ENCODE data around the gene HPCAL1. TPM values are rescaled to one million over a fixed set of nuclear protein-coding genes. Genes with fewer than 3 reads are reported as not detected.
A peak's percentile ranks its signal among the peaks of the same experiment; 100 is the strongest.

Gene HPCAL1
- total and polyA plus RNA-seq, 8 donors: 22.1 to 32.7 (median 26.4) TPM

GRCh38 chr2:10266133-10266620 is 36.5 kb upstream of the HPCAL1 start:
- Histone ChIP-seq H3K4me3 (no peak overlapping the region), H3K27ac (no peak overlapping the region), H3K27me3 (no peaks in the 10 kb centered on the region), H3K9me3 (no peaks in the 10 kb centered on the region), H3K36me3 (no peaks in the 10 kb centered on the region), H3K4me1 (peaks cover 5 to 11% (median 5%) of the 10 kb centered on the region in 3 donors)
- FAIRE-seq: no peak
- ATAC-seq: no peak
- no peak for TF ChIP-seq CTCF (IDR thresholded peaks at IDR 0.05)
- intact Hi-C loops (cut with DNase I): no loop called here
- 87% methylated on average over 10 of the region's 10 CpGs for WGBS, 2 donors
- DNase-seq: peak in 2 of 6 donors; percentile 9 to 26

- Histone ChIP-seq H3K27me3 (no peaks in the 10 kb centered on the region), H3K9me3 (no peaks in the 10 kb centered on the region), H3K4me3 (no peak overlapping the region), H3K36me3 (no peaks in the 10 kb centered on the region), H3K4me1 (peaks cover 5 to 16% (median 13%) of the 10 kb centered on the region in 3 donors), H3K27ac (peak overlapping the region in 3 of 4 donors; percentile 6 to 59 (median 39))
- peak in 2 of 6 donors; percentile 32 to 34 for DNase-seq
- ATAC-seq: no peak
- TF ChIP-seq CTCF (IDR thresholded peaks at IDR 0.05): no peak
- intact Hi-C loops (cut with DNase I): no loop called here
- no peak for FAIRE-seq
- 93 to 95% methylated on average over 6 of the region's 6 CpGs for WGBS, 2 donors
These were observed 35.7 kb upstream of the HPCAL1 start for GRCh38 chr2:10267036-10267435.

GRCh38 chr2:10267551-10268465 is 34.9 kb upstream of the HPCAL1 start:
- no peak for TF ChIP-seq CTCF (IDR thresholded peaks at IDR 0.05)
- H3K27me3 ChIP-seq: no peaks in the 10 kb centered on the region
- H3K4me3 ChIP-seq: no peak overlapping the region
- 42 to 48% methylated on average over 34 of the region's 34 CpGs for WGBS, 2 donors
- peak; percentile 56 to 95 (median 78) for DNase-seq
- ATAC-seq: peak; percentile 65 to 82 (median 76)
- no peaks in the 10 kb centered on the region for H3K9me3 ChIP-seq
- no peak for FAIRE-seq
- intact Hi-C loops (cut with DNase I): no loop called here
- no peaks in the 10 kb centered on the region for H3K36me3 ChIP-seq
- peak overlapping the region in 3 of 4 donors; percentile 6 to 59 (median 39) for H3K27ac ChIP-seq
- H3K4me1 ChIP-seq: peaks cover 5 to 16% (median 15%) of the 10 kb centered on the region in 3 donors

- WGBS, 2 donors: 82 to 93% methylated on average over 8 of the region's 8 CpGs
- FAIRE-seq (no peak), DNase-seq (peak in 1 of 6 donors; percentile 38)
These were observed 33.4 kb upstream of the HPCAL1 start for GRCh38 chr2:10269291-10269690.

More at GRCh38 chr2:10269291-10269690, 33.4 kb upstream of the HPCAL1 start:
- intact Hi-C loops (cut with DNase I): no loop called here
- ATAC-seq: no peak
- no peak overlapping the region for H3K27ac ChIP-seq
- peaks cover 5 to 16% (median 15%) of the 10 kb centered on the region in 3 donors for H3K4me1 ChIP-seq
- no peak for TF ChIP-seq CTCF (IDR thresholded peaks at IDR 0.05)
- no peaks in the 10 kb centered on the region for H3K9me3 ChIP-seq
- no peaks in the 10 kb centered on the region for H3K36me3 ChIP-seq
- no peak overlapping the region for H3K4me3 ChIP-seq
- H3K27me3 ChIP-seq: no peaks in the 10 kb centered on the region
